NCI-H2029 (cell line): ENCODE measurements around the gene EIF2B4.
"Not testable (repeated sequence)": the region's sequence is repeated elsewhere in the genome, so short reads cannot be mapped to it uniquely, and the experiment has no call there.

ENCODE experiments used
- DNase-seq: peaks from one replicate; lab custom pipeline; 2025; lab: John Stamatoyannopoulos, UW

Gene EIF2B4

GRCh38 chr2:27377618-27378095, 7.5 kb upstream of the EIF2B4 start:
- no peak for DNase-seq

- DNase-seq = no peak
Observed at GRCh38 chr2:27376866-27377617, 6.9 kb upstream of the EIF2B4 start.

- no peak for DNase-seq
Observed at GRCh38 chr2:27376151-27376865, 6.2 kb upstream of the EIF2B4 start.

- DNase-seq = no peak
Observed at GRCh38 chr2:27375513-27376099, 5.5 kb upstream of the EIF2B4 start.

GRCh38 chr2:27373567-27373966, 3.4 kb upstream of the EIF2B4 start:
- DNase-seq = no peak

GRCh38 chr2:27372937-27373336, 2.8 kb upstream of the EIF2B4 start:
- no peak for DNase-seq

GRCh38 chr2:27370816-27371620, 880 bp upstream of the EIF2B4 start:
- no peak for DNase-seq

GRCh38 chr2:27369471-27370025, 590 bp downstream of the EIF2B4 start:
- DNase-seq = peak; percentile 43

- DNase-seq = no peak
Observed at GRCh38 chr2:27363933-27364332, 6.2 kb downstream of the EIF2B4 start.

- DNase-seq = no peak
Observed at GRCh38 chr2:27362678-27363420, 7.3 kb downstream of the EIF2B4 start.

GRCh38 chr2:27356382-27357181, 13.6 kb downstream of the EIF2B4 start, which contains the start of gene GTF3C2:
GTF3C2 (minus strand) TSS chr2:27356764; CDS start chr2:27343554, 13,210 bp downstream.
- DNase-seq = peak; percentile 88

GRCh38 chr2:27356056-27356381, 14.1 kb downstream of the EIF2B4 start:
- DNase-seq = peak; percentile 29

- no peak for DNase-seq
Observed at GRCh38 chr2:27354597-27354927, 15.6 kb downstream of the EIF2B4 start.

- DNase-seq = no peak
Observed at GRCh38 chr2:27353762-27354596, 16.2 kb downstream of the EIF2B4 start.

GRCh38 chr2:27353386-27353761, 16.8 kb downstream of the EIF2B4 start:
- not testable (repeated sequence) for DNase-seq

- no peak for DNase-seq
Observed at GRCh38 chr2:27351802-27352598, 18.1 kb downstream of the EIF2B4 start.

GRCh38 chr2:27350106-27350693, 19.9 kb downstream of the EIF2B4 start:
- DNase-seq = no peak

- no peak for DNase-seq
Observed at GRCh38 chr2:27347641-27348040, 22.5 kb downstream of the EIF2B4 start.
